ENCODE results near the gene COL6A2.

- TF ChIP-seq CTCF (IDR thresholded peaks at IDR 0.05; ENCODE audit: low read depth, low read length, poor library complexity, severe bottlenecking): no peak
- TF ChIP-seq EZH2phosphoT487 (IDR thresholded peaks at IDR 0.05; ENCODE audit: borderline replicate concordance, low read length): no peak
Measured at GRCh38 chr21:46061063-46061462, 36.8 kb upstream of the COL6A2 start.

Data from DOHH2 (cell line).